ENCODE measurements around the gene RAB40B.

Gene RAB40B

DNA sequence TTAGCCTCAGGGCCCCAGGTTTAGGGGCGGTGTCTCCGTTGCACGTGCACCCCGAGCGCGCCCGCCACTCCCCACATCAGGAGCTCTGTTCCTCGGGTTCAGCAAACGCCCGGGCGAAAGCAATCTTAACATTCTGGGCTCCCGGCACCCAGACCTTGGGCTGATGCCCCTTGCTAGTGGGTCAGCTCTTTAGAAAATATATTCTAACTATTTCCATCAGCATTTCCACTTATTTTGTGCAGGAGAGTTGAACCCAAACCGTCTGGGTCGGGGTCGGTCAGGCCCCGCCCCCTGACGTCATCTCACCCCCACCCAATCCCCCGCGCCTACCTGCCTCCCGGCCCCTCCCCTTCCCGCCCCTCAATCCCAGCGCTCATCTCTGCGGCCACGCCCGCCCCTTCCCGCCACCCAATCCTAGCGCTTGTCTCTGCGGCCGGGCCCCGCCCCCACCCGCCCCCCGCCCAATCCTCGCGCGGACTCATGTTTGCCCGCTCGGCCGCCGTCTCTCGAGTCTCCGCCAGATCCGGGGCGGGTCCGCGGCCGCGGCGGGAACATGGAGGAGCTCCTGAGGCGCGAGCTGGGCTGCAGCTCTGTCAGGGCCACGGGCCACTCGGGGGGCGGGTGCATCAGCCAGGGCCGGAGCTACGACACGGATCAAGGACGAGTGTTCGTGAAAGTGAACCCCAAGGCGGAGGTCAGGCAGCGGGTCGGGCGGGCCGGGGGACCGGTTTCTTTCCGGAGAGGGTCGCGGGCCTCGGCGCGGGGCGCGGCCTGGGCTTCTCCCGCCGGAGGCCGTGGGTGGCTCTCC lies 17.9 kb upstream of the RAB40B start, which contains the start of gene FN3KRP:
Gene FN3KRP, plus strand, starts transcription at position 504 of the 808 bp plus-strand sequence. Its CDS starts 50 bp downstream, at position 554.
- peak; percentile 93 for DNase-seq (ENCODE audit: low spot score)

GRCh38 chr17:82713071-82713723 lies 14.7 kb upstream of the RAB40B start:
- DNase-seq (ENCODE audit: low spot score): no peak

DNA sequence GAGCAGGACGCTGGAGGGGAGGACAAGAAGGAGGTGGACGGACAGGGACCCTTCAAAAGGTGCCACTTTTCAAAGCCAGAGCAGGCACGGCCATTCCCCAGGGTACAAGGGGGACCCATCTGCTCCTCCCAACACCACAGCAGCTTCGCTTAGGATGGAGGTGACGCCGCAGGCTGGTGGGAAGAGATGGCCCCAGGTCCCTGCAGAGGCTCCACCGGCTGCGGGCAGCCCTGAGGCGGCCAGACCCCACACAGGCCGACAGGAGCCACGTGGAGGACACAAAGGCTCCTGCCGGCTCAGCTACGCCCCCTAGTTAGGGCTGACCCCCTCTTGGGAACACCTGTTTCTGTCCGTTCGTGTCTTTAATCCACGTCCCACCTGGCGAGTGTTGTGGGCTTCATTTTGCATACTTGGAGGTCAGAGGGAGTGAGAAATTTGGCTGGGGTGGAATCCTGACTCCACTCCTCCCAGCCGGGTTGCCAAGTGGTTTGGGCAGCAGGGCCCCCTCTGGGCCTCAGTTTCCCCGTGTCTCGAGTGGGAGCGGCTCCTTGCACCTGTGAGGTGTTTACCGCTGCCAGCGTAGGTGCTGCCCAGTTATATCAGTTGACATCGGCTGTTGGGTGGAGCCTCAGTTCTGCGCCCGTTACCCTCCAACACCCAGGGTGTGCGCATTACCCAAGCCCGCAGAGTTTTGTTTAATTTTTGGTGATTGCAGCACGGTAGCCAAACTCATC lies 12.2 kb upstream of the RAB40B start:
- DNase-seq (ENCODE audit: low spot score): no peak

DNA sequence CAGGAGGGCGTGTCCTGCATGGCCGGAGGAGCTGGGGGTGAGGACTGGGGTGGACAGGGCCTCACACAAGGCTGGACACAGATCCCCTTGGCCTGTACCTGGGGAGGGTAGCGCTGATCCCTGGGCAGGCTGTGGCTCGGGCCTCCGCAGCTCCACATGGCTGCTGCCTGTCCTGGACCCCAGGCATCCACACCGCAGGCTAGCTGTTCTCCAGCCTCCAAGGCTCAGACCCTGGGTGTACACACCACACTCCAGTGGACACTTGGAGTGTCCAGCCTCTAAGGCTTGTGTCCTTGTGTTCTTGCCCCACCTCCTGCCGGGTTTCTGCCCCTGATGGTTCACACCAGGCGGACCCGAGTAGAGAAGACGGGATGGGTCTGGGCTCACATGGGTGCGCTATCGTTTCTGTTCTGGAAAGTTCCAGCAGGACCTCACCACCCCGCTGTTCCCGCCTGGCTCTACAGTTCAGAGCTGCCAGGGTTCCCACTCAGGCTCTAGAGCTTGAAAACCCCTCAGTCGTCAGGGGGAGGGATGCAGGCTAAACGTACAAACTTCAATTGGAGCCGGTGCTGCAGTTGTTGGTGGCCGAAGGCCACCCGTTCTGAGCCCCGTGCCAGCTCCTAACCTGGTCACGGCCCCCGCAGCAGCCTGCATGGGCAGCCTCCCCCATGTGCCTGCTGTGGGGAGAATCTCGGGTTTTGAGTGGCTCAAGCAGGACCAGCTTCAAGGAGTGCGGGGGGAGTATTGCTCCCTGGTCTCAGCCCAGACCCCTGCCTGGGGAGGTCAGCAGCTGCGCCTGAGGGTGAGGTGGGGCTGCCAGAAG lies 11.4 kb upstream of the RAB40B start:
- no peak for DNase-seq (ENCODE audit: low spot score)

DNA sequence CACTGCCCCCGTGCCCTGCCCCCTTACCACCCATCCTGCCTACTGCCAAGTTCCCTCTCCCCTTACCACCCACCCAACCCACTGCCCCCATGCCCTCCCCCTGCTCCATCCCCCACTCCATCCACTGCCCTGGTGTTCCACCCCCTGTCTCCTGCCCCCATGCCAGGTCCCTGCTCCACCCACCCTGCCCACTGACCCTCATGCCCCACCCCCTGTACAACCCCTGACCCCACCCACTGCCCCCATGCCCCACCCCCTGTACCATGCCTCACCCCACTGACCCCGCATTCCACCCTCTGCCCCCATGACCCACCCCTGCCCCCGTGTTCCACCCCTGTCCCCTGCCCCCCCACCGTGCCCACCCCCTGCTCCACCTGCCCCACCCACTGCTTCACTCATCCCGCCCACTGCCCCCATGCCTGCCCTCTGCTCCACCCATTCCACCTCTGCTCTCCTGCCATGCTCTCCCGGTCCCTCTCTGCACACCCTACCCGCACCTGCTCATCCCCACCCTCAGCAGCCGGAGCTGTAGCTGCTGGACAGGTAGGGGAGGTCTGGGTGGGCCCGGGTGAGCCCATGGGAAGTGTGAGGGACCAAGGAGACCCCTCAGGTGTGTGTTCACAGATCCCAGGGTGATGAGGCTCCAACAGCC lies 10.7 kb upstream of the RAB40B start:
- DNase-seq (ENCODE audit: low spot score): no peak

GRCh38 chr17:82705756-82706155 lies 7.3 kb upstream of the RAB40B start:
- no peak for DNase-seq (ENCODE audit: low spot score)

DNA sequence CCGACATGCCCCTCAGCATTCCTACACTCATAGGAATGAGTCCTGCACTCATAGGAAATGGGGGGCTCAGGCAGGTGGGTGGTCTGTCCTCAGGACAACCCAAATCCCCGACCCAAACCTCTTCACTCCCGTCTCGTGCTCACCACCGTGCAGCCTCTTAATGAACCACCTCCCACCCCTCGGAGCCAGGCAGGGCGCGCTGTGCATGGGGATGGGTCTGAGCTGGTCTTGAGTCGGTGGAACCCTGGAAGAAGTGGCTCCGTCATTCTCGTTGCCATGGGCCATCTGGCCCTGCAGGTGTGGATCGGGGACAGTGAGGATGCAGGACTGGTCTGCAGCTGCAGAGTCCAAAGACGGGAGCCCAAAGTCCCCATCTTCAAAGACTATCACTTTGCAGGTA lies 6.4 kb upstream of the RAB40B start:
- DNase-seq (ENCODE audit: low spot score): no peak

DNA sequence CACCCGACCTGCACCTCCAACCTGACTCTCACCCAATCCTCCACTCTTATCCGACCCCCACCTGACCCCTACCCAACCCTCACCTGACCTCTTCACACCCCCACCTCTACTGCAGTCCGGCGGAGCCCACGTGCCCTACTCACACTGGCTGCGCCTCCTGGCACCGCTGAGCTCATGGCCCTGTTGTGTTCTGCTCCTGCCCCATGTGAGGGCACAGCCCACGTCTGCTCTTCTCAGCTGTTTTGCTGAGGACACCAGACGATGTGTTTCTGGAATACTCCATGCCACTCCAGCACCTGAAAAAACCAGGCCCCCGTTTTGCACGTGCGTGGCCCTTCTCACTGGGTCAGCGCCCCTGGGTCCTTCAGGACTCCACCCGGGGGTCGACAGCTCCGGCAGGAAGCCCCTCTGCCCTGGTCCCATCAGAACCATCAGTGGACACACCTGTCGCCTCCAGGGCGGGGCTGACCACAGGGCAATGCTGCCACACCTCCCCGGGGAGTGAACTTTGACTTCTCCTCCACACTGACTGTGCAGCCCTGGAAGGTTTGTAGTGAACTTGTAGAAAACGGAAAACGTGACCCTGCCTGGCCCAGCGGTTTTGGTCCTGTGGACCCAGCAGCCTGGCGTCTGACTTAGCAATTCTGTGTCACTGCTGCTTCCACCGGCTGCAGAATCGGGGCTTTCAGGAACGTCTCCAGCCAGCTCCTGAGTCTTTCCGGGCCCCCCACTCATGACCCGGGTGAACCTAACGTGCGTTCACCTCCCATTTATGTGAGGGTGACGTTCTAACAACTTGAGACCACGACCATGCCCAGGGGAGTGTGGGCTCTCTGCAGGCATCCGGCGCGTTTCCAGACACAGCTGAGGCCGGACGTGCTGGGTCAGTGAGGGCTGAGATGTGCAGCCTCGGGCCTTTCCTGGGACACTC lies 5.7 kb upstream of the RAB40B start:
- DNase-seq (ENCODE audit: low spot score): no peak

- DNase-seq (ENCODE audit: low spot score): no peak
These were observed 4.7 kb upstream of the RAB40B start for GRCh38 chr17:82703036-82703745.

DNA sequence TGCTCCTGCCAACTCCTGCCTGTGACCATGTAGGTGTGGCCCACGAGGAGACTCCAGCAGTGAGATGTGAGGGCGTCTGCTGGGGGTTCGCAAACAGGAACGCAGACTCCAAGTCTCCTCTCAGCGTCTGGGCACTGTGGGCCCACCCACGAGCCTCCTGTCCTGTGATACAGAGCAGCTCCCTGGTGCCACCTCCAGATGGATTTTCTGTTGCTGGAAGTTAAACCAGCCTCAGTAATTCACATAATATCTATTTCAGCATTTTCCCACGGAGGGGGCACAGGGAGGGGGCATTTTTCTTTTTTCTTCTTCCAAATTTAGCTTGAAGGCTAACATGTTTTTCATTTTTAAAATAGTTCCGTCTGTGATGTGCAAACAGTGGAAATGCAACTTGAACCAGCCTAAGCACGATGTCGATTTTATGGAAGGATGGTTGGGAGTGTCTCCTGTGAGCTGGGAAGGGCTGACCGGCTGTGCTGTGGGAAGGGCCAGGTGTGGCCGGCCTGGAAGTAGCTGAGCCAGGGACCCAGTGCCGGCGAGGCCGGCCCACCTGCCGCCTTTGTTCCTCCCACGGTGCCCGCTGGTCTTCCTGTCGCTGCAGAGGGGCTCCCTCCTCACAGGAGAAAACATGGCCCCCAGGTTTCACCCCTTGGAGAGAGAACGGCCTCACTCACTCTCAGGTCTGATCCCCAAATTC lies 3.9 kb upstream of the RAB40B start:
- no peak for DNase-seq (ENCODE audit: low spot score)

- no peak for DNase-seq (ENCODE audit: low spot score)
These were observed 1.1 kb upstream of the RAB40B start for GRCh38 chr17:82699551-82699950.

DNA sequence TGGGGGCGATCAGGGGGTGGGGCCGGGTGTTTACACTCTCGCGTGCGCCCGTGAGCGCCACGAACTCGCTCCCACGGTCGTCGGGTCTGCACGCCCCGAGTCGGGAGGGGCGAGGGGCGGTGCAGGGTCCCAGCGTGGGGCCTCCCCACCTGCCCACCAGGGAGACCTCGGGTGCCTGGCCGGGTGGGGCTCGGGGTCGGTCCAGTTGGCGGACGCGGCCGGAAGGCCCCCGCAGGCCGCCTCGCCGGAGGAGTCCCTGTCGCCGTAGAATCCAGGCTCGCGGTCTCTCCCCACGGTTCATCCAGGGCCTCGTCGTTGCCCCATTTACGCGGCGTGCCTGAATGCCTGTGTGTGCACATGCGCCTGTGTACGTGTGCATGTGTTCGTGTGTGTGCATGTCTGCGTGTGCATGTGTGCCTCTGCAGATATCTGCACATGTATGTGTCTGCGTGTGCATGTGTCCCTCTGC lies 510 bp upstream of the RAB40B start:
- no peak for DNase-seq (ENCODE audit: low spot score)

DNA sequence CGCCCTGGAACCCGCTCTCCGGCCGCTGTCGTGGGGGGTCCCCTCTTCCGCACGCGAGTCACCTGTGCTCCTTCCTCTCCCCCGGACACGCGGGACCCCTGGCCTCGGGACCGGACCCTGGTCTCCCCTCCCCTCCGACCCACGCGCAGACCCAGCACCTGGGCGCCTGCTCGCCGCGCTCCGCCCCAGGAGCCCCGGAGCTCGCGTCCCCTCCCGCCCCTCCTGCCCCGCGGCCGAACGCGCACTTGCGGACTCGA lies 762 bp downstream of the RAB40B start:
- DNase-seq (ENCODE audit: low spot score): no peak

GRCh38 chr17:82696916-82697807 lies 1.3 kb downstream of the RAB40B start:
- DNase-seq (ENCODE audit: low spot score): no peak

- DNase-seq (ENCODE audit: low spot score): no peak
These were observed 2.2 kb downstream of the RAB40B start for GRCh38 chr17:82696259-82696658.

DNA sequence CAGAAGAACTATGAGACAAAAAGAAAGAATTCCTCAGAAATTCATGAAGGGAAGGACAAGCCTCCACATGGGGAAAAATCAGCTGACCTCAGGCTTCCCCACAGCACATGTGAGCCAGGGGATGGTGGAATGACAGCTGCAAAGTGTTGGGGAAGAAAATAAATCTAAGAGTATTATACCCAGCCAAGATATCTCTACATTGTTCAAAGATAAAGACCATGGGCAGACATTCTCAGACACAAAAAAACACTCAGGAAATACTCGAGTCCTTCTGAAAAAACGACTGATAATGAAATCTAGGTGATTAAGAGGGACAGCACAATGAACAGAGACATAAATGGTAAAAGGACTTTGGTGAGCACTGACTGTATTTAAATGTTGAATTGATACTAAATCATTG lies 3.9 kb downstream of the RAB40B start:
- DNase-seq (ENCODE audit: low spot score): no peak

GRCh38 chr17:82693168-82693867 lies 5.2 kb downstream of the RAB40B start:
- no peak for DNase-seq (ENCODE audit: low spot score)

DNA sequence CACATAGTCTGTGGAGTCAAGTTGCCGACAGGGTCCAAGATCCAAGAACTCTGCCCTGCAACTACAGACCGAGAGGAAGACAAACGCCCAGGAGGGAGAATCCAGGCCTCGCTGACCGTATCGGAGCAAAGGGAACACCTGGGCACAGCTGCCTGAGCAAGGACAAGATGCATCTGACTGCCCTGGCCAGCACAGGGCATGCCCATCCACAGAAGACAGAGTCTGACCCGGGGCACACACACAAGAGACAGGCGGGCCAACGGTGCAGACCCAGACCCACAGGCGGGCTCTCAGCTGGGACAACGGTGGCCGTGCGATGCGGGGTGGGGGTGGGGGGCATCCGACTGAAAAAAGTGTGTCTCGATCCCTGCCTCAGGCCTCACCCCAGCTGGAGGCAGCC lies 6.2 kb downstream of the RAB40B start:
- DNase-seq (ENCODE audit: low spot score): no peak

Measured in kidney capillary endothelial cell (primary cell).